PFSK-1 (cell line): Measurements from ENCODE around the gene SPRY2.

Experiments used
- POLR2AphosphoS5 ChIP-seq: IDR thresholded peaks from 2 replicates; pipeline ENCODE4 v1.6.1; 2012; ENCODE audit warnings: low read depth, mild to moderate bottlenecking, control low read depth, low read length, moderate library complexity
- REST ChIP-seq, 2 experiments: IDR thresholded peaks; 2 replicates each; pipeline versions ENCODE4 v1.6.1 to v1.8.0; 2011 to 2012; ENCODE audit warnings: low read depth in 2 of 2, low read length in 2 of 2, control low read depth in 1 of 2, inconsistent platforms in 1 of 2, mild to moderate bottlenecking in 1 of 2, moderate library complexity in 1 of 2; ENCODE audit not compliant: insufficient read depth in 1 of 2
- SIN3A ChIP-seq: IDR thresholded peaks from 2 replicates; pipeline ENCODE4 v1.6.1; 2012; ENCODE audit warnings: mild to moderate bottlenecking, low read length, moderate library complexity, borderline replicate concordance; ENCODE audit not compliant: insufficient read depth
- TAF1 ChIP-seq: IDR thresholded peaks from 2 replicates; pipeline ENCODE4 v1.6.1; 2012; ENCODE audit warnings: low read length, control low read depth, borderline replicate concordance; ENCODE audit not compliant: insufficient read depth

DNA sequence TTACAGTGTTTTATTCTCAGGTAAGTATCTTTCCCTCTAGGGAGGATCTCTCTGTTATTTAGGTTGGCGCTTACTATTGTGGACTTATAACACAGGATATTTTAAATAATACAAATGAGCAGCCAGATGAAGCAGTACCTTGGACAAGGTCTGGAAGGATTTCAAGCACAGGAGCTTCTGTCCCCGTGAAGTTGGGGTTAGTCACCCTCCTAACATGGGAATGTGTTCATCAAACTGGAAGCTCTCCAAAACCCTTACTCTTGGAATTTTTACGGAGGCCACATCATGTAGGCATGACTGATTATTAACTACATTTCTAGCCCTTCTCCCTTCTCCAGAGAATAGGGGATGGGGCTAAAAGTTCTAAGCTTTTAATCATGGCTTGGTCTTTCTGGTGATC lies 38.3 kb upstream of the SPRY2 start:
- no peak for TF ChIP-seq POLR2AphosphoS5
- TF ChIP-seq TAF1 = no peak
- peak; percentile 60 to 85 for TF ChIP-seq REST (IDR thresholded peaks at IDR 0.05; ENCODE audit: insufficient read depth in 1 of 2, low read depth in 2 of 2, low read length in 2 of 2)
- TF ChIP-seq SIN3A = no peak
